Measurements from ENCODE around the gene NUP35. TPM values are rescaled to one million over a fixed set of nuclear protein-coding genes. Genes with fewer than 3 reads are reported as not detected.
"Not testable (repeated sequence)": the region's sequence is repeated elsewhere in the genome, so short reads cannot be mapped to it uniquely, and the experiment has no call there.

The NUP35 gene
- total RNA-seq, 2 experiments from 2014 or later = 15.5 to 15.9 TPM

DNA sequence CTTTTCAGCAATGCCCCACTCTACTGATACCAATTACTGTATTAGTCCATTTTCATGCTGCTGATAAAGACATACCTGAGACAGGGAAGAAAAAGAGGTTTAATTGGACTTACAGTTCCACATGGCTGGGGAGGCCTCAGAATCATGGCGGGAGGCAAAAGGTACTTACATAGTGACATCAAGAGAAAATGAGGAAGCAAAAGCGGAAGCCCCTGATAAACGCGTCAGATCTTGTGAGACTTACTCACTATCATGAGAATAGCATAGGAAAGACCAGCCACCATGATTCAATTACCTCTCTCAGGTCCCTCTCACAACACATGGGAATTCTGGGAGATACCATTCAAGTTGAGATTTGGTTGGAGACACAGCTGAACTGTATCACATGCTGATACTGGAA lies 30.5 kb downstream of the NUP35 start:
- H3K9me3 Mint-ChIP-seq, H3K27me3 Mint-ChIP-seq, DNase-seq, CTCF ChIA-PET, H3K4me3 Mint-ChIP-seq, POLR2A ChIA-PET, H3K4me1 Mint-ChIP-seq, H3K27ac Mint-ChIP-seq: not testable (repeated sequence)
- peaks cover 64% of the 10 kb centered on the region for H3K36me3 Mint-ChIP-seq (ENCODE audit: low read depth)

DNA sequence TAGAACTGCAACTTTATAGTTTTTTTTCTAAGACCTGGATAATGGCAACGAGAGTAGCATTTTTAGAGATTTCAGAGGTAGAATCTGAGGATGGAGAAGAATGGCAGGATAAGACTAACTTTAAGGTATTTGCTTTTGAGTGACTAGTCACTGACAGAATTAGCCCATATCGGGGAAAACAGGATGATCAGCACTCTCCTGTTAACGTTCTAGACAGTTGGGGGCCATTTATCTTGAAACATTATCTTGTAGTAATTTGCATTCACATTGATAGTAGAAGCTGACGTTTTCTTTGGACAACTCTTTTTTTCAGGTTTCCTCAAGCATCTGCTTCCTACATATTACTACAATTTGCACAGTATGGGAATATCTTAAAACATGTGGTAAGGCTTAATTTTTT lies 32.9 kb downstream of the NUP35 start:
- Mint-ChIP-seq H3K4me1 (no peaks in the 10 kb centered on the region), H3K36me3 (ENCODE audit: low read depth) (peaks cover 60% of the 10 kb centered on the region), H3K4me3 (no peak overlapping the region), H3K9me3 (no peaks in the 10 kb centered on the region), H3K27me3 (no peaks in the 10 kb centered on the region), H3K27ac (no peak overlapping the region)
- ChIA-PET POLR2A (no interaction called here), CTCF (no interaction called here)
- no peak for DNase-seq

DNA sequence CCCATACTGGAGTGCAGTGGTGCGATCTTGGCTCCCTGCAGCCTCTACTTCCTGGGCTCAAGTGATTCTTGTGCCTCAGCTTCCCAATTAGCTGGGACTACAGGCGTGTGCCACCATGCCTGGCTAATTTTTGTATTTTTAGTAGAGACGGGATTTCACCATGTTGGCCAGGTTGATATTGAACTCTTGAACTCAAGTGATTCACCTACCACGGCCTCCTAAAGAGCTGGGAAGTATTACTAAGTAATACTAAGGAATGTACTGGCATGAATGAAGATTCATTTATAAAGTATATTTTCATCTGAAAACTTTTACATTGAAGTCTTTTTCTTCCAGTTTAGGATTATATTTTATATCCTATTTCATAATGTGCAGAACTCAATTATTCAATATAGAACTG lies 38.1 kb downstream of the NUP35 start:
- DNase-seq = no peak
- Mint-ChIP-seq H3K27ac (no peak overlapping the region), H3K4me1 (no peaks in the 10 kb centered on the region), H3K27me3 (no peaks in the 10 kb centered on the region), H3K36me3 (ENCODE audit: low read depth) (peaks cover 56% of the 10 kb centered on the region), H3K4me3 (no peak overlapping the region), H3K9me3 (peaks cover 8% of the 10 kb centered on the region)
- ChIA-PET POLR2A (no interaction called here), CTCF (interaction anchor here (0.7 kb wide), 1 partner anchor 9 kb away, joined by 3 read pairs; no protein-coding TSS in a partner anchor)

DNA sequence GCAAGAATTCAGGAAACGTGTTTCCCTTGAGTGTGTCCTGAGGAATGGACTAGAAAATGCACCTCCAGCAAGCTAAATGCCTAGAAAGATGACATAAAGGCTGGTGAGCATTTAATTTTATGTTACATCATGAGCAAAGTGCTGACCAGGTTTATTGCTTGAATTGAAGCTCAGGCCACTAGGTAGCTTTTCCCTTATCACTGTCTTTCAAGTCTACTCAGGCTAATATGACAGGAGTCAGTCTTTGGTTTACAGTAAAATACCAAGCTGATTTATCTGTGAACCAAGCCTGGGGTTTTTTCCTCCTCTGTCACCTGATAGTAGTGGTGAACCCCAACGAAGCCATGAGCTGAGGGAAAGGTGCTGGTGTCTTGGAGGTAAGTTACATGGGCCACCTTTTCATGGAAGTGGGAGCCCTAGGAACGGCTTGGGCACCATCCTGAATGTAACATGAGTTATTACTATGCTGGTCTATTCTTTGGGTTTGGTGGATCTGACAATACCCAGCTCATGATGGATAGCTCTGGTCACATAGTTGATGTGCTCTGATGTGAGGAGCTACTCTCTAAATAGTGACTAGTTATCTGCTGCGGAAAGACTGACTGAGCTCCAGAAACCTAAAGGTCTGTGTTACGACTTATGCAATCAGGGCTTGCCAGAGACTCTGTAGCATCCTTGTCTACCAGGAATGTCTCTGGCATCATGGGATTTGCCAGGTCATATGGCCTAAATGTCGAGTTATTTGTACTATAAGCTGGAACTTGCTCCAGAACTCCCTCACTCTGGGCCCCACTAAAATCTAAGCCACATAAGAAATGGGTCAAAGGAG lies 39.8 kb downstream of the NUP35 start:
- H3K4me3 Mint-ChIP-seq = no peak overlapping the region

DNA sequence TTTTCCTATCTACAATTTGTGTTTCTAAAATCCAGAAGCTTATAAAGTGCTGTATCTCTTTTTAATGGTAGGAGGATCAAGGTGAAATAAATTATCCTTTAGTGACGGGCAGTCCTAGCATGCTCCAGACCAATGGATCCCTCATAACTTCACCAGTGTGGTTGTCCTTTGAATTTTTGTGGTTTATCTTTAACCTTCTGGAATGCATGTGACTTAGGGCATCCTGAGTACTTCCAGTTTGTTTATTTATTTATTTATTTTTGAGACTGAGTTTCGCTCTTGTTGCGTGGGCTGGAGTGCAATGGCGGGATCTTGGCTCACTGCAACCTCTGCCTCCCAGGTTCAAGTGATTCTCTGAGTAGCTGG lies 40.4 kb downstream of the NUP35 start:
- Mint-ChIP-seq H3K27me3 (no peaks in the 10 kb centered on the region), H3K4me3 (no peak overlapping the region), H3K9me3 (peaks cover 8% of the 10 kb centered on the region), H3K27ac (no peak overlapping the region), H3K36me3 (ENCODE audit: low read depth) (peaks cover 54% of the 10 kb centered on the region), H3K4me1 (no peaks in the 10 kb centered on the region)
- DNase-seq = no peak
- CTCF ChIA-PET = no interaction called here
- POLR2A ChIA-PET = no interaction called here

More for the DNA sequence above, 39.8 kb downstream of the NUP35 start:
- CTCF ChIA-PET = no interaction called here
- H3K4me1 Mint-ChIP-seq = no peaks in the 10 kb centered on the region
- no peak for DNase-seq
- POLR2A ChIA-PET = no interaction called here
- no peaks in the 10 kb centered on the region for H3K27me3 Mint-ChIP-seq
- peaks cover 8% of the 10 kb centered on the region for H3K9me3 Mint-ChIP-seq
- peaks cover 53% of the 10 kb centered on the region for H3K36me3 Mint-ChIP-seq (ENCODE audit: low read depth)
- H3K27ac Mint-ChIP-seq = no peak overlapping the region

DNA sequence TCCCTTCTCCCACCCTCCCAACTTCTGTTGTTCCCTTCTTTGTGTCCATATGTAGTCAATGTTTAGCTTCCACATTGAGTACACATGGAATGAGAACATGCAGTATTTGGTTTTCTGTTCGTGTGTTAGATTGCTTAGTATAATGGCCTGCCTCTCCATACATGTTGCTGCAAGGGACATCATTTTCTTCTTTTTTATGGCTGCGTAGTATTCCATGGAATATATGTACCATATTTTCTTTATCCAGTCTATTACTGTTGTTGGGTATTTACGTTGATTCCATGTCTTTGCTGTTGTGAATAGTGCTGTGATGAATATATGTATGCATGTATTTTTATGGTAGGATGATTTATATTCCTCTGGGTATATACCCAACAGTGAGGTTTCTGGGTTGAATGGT lies 42.0 kb downstream of the NUP35 start:
- POLR2A ChIA-PET = no interaction called here
- H3K36me3 Mint-ChIP-seq (ENCODE audit: low read depth) = peaks cover 61% of the 10 kb centered on the region

DNA sequence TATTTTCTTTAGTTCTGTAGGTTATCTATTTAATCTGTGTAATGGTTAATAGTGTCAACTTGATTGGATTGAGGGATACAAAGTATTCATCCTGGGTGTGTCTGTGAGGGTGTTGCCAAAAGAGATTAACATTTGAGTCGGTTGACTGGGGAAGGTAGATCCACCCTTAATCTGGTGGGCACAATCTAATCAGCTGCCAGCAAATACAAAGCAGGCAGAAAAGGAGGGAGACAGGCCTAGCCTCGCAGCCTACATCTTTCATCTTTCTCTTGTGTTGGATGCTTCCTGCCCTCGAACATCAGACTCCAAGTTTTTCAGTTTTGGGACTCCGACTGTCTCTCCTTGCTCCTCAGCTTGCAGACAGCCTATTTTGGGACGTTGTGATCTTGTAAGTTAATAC lies 42.7 kb downstream of the NUP35 start:
- H3K27me3 Mint-ChIP-seq, H3K4me3 Mint-ChIP-seq, H3K4me1 Mint-ChIP-seq, CTCF ChIA-PET, DNase-seq, H3K27ac Mint-ChIP-seq, POLR2A ChIA-PET: not testable (repeated sequence)
- peaks cover 54% of the 10 kb centered on the region for H3K36me3 Mint-ChIP-seq (ENCODE audit: low read depth)
- peaks cover 11% of the 10 kb centered on the region for H3K9me3 Mint-ChIP-seq

More for the DNA sequence above, 42.0 kb downstream of the NUP35 start:
- CTCF ChIA-PET = no interaction called here
- DNase-seq = no peak
- no peak overlapping the region for H3K27ac Mint-ChIP-seq
- no peaks in the 10 kb centered on the region for H3K4me1 Mint-ChIP-seq
- no peaks in the 10 kb centered on the region for H3K27me3 Mint-ChIP-seq
- no peak overlapping the region for H3K4me3 Mint-ChIP-seq
- H3K9me3 Mint-ChIP-seq = peaks cover 11% of the 10 kb centered on the region

DNA sequence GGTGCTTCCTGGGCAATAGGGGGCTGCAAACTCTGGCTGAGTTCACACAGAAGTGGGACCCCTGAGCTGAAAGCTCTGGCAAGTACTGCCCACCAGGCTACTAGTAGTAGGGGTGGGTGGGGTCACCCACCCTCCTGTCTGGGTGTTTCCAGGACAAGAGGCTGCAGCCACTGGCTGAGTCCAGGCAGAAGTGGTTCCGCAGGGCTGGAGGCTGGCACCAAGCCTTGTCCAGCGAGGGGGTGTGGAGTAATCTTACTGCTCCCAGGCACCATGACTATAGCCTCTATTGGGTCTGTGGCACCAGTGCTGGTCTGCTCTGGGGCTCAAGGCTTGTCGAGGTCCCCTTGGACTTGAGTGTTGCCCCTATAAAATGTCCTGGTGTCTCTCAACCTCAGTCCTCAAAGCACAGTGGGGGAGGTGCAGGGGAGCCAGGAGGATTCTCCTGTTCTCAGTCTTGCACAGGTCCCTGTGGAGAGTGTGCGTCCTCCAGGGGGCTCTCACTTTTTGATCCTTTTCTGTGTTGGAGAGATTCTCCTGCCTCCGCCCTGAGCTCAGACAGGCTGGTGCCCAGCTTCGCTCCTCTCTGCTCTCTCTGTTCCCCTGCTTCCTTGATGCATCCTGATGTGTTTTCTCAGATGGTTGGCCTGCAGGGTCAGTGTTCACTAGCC lies 48.1 kb downstream of the NUP35 start:
- DNase-seq = no peak
- Mint-ChIP-seq H3K27ac (no peak overlapping the region), H3K9me3 (peaks cover 18% of the 10 kb centered on the region), H3K27me3 (no peaks in the 10 kb centered on the region), H3K36me3 (ENCODE audit: low read depth) (peaks cover 42% of the 10 kb centered on the region), H3K4me3 (no peak overlapping the region), H3K4me1 (no peaks in the 10 kb centered on the region)
- ChIA-PET CTCF (no interaction called here), POLR2A (no interaction called here)

DNA sequence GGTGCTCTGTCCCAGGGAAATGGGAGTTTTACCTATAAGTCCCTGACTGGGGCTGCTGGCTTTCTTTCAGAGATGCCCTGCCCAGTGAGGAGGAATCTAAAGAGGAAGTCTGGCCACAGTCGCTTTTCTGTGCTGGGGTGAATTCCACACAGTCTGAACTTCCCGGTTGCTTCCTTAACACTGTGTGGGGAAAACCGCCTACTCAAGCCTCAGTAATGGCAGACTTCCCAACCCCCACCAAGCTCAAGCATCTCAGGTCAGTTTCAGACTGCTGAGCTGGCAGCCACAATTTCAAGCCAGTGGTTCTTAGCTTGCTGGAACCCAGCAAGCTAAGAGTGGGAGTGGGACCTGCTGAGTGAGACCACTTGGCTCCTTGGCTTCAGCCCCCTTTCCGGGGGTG lies 54.9 kb downstream of the NUP35 start:
- Mint-ChIP-seq H3K4me3 (no peak overlapping the region), H3K27me3 (no peaks in the 10 kb centered on the region), H3K4me1 (no peaks in the 10 kb centered on the region), H3K36me3 (ENCODE audit: low read depth) (peaks cover 70% of the 10 kb centered on the region), H3K27ac (no peak overlapping the region), H3K9me3 (peaks cover 32% of the 10 kb centered on the region)
- ChIA-PET CTCF (no interaction called here), POLR2A (interaction anchor here (0.8 kb wide), 1 partner anchor 33 kb away, joined by 3 read pairs; no protein-coding TSS in a partner anchor)
- no peak for DNase-seq

DNA sequence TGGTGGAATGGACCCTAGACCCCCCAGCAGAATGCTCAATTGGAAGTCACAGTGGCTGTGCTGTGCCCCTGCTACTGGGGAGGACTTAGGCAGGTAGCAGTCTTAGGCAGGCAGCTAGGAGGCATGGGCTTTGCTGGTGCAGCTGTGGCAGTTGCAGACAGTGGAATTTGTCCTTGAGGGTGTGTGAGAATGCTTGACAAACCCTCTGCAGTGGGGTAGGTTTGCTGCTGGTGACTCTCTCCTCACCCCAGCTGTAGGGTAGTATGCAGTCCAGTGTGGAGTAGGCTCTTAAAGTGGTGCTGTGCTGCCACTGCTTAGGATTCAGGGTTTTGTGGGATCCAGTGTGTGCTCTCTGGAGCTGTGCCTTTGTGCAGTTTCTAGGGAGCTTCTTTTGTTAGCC lies 61.3 kb downstream of the NUP35 start:
- Mint-ChIP-seq H3K4me3 (no peak overlapping the region), H3K9me3 (peaks cover 14% of the 10 kb centered on the region), H3K27ac (no peak overlapping the region), H3K27me3 (no peaks in the 10 kb centered on the region), H3K36me3 (ENCODE audit: low read depth) (peaks cover 72% of the 10 kb centered on the region), H3K4me1 (no peaks in the 10 kb centered on the region)
- POLR2A ChIA-PET = no interaction called here
- CTCF ChIA-PET = no interaction called here
- no peak for DNase-seq

DNA sequence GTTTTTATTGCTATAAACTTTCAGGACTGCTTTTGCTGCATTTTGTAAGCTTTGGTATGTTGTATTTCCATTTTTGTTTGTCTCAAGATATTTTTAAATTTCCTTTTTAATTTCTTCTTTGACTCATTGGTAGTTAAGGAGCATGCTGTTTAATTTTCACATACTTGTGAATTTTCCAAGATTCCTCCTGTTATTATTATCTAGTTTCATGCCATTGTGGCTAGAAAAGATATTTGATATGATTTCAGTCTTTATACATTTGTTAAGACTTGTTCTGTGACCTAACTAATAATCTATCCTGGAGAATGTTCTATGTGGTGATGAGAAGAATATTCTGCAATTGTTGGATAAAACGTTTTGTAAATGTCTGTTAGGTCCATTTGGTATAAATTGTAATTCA lies 62.1 kb downstream of the NUP35 start:
- peaks cover 66% of the 10 kb centered on the region for H3K36me3 Mint-ChIP-seq (ENCODE audit: low read depth)
- ChIA-PET POLR2A (no interaction called here), CTCF (no interaction called here)

DNA sequence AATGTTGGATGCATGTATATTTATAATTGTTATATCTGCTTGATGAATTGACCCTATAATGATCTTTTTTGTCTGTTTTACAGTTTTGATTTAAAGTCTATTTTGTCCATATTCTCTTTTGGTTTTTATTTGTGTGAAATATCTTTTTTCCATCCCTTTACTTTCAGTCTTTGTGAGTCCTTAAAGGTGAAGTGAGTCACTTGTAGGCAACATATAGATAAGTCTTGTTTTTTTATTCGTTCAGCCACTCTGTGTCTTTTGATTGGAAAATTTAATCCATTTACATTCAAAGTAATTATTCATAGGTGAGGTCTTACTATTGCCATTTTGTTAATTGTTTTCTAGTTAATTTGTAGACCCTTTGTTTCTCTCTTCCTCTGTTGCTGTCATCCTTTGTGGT lies 62.5 kb downstream of the NUP35 start:
- POLR2A ChIA-PET = no interaction called here
- H3K27ac Mint-ChIP-seq = no peak overlapping the region
- no peaks in the 10 kb centered on the region for H3K27me3 Mint-ChIP-seq
- CTCF ChIA-PET = no interaction called here
- peaks cover 14% of the 10 kb centered on the region for H3K9me3 Mint-ChIP-seq
- no peak for DNase-seq
- H3K4me1 Mint-ChIP-seq = no peaks in the 10 kb centered on the region
- peaks cover 63% of the 10 kb centered on the region for H3K36me3 Mint-ChIP-seq (ENCODE audit: low read depth)
- no peak overlapping the region for H3K4me3 Mint-ChIP-seq

More for the DNA sequence above, 62.1 kb downstream of the NUP35 start:
- H3K9me3 Mint-ChIP-seq = peaks cover 14% of the 10 kb centered on the region
- H3K4me3 Mint-ChIP-seq = no peak overlapping the region
- no peak overlapping the region for H3K27ac Mint-ChIP-seq
- no peaks in the 10 kb centered on the region for H3K27me3 Mint-ChIP-seq
- H3K4me1 Mint-ChIP-seq = no peaks in the 10 kb centered on the region
- no peak for DNase-seq

DNA sequence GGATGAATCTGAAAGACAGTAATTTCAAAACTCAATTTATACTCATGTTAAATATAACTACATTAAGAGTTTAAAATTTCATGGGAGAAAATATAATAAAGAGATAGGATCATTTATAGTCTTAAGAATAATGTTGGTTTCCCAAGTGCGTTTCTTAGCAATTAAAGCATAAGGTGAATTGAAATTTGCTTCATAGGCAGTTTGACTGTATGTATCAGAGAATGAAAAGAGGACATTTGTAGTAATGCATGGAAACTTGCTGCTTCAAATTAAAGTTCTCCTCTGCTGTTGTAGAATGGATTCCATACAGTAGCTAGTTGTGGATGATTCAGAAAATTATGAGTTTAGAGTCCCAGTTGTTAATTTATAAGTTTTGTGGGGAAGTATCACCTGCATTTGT lies 68.1 kb downstream of the NUP35 start:
- CTCF ChIA-PET = no interaction called here
- Mint-ChIP-seq H3K27ac (no peak overlapping the region), H3K36me3 (ENCODE audit: low read depth) (peaks cover 21% of the 10 kb centered on the region), H3K9me3 (no peaks in the 10 kb centered on the region), H3K4me1 (no peaks in the 10 kb centered on the region), H3K4me3 (no peak overlapping the region), H3K27me3 (no peaks in the 10 kb centered on the region)
- POLR2A ChIA-PET = no interaction called here
- DNase-seq = no peak

DNA sequence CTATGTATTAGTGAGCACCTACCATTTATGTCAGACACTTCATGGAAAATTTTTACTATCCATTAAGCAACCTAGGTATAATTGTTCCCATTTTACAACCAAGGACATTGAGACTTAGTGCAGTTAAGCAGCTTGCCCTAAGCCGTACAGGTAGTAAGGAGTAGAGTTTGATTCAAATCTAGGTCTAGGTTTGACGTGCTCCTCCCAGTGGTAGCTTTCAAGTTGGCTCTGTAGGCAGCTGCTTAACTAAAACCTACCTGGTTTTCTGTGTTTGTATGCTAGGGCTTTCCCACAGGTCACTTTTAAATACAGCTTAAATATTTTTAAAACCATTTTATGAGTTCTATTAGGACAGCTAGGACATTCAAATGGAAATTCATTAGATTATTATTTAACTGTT lies 69.7 kb downstream of the NUP35 start:
- ChIA-PET POLR2A (no interaction called here), CTCF (no interaction called here)
- H3K9me3 Mint-ChIP-seq = no peaks in the 10 kb centered on the region
- H3K4me3 Mint-ChIP-seq = no peak overlapping the region
- H3K36me3 Mint-ChIP-seq (ENCODE audit: low read depth) = peaks cover 10% of the 10 kb centered on the region
- H3K4me1 Mint-ChIP-seq = no peaks in the 10 kb centered on the region
- no peaks in the 10 kb centered on the region for H3K27me3 Mint-ChIP-seq
- no peak for DNase-seq
- no peak overlapping the region for H3K27ac Mint-ChIP-seq

All from activated CD4-positive, alpha-beta memory T cell treated with anti-CD3 and anti-CD28 coated beads, Interleukin-2, amount 10 ng/mL, durations not matched to agents 7 days and 5 days (primary cell).